K562 (cell line): Measurements from ENCODE around the gene HS3ST2. TPM values are rescaled to one million over a fixed set of nuclear protein-coding genes. Genes with fewer than 3 reads are reported as not detected.

Experiments used
- ATAC-seq: fragments of 200-7000 bp; cut with Tn5 transposase; 3 replicates; pipeline ENCODE4 v1.9.1; 2020; ENCODE audit warnings: moderate library complexity
- BruUV-seq: library from RNA; stranded (reverse); fragments of 400-500 nt; replicated peaks from 2 replicates; lab custom pipeline; 2021; lab: Mats Ljungman, UMichigan
- CTCF ChIA-PET: fragments of 300-600 bp; formaldehyde crosslinking; extraction: SDS; loops from one replicate; lab custom pipeline; 2021; ENCODE audit warnings: low intra/inter-chr PET ratio; lab: Yijun Ruan, JAX
- POLR2A ChIA-PET: fragments of 300-600, 350-650 bp; sonication (Branson Sonifier 250); formaldehyde crosslinking; extraction: SDS; loops from one replicate; lab custom pipeline; 2021; ENCODE audit warnings: antibody characterized with exemption, inconsistent platforms; lab: Yijun Ruan, JAX
- DNase-seq, 4 experiments: peaks; one replicate each; pipeline versions ENCODE4 v3.0.0 to v3.0.0-alpha.2; 2011 to 2018; ENCODE audit warnings: low spot score in 3 of 4, mixed read lengths in 3 of 4; ENCODE audit errors: extremely low read depth in 1 of 4
- FAIRE-seq: peaks from 2 replicates; lab custom pipeline; 2011; peaks lifted over from hg19 to GRCh38; lab: Jason Lieb, UNC
- H2AFZ ChIP-seq: 2 replicates; pipeline ENCODE4 v1.6.0; 2011; ENCODE audit warnings: low read depth, low read length, control low read depth, inconsistent platforms
- H3K27ac ChIP-seq: fragments of 200-600 bp; 3 replicates; pipeline ENCODE4 v1.8.0; 2011; ENCODE audit warnings: low read depth, mild to moderate bottlenecking, control low read depth, inconsistent platforms, low read length, moderate library complexity, mixed read lengths; ENCODE audit errors: extremely low read depth
- H3K27me3 ChIP-seq, 2 experiments: fragments of 300-600 bp in 1 of 2; 2 replicates in 1 of 2; 3 replicates in 1 of 2; pipeline versions ENCODE4 v1.6.0 to v1.8.0; 2011; ENCODE audit warnings: inconsistent platforms in 2 of 2, low read length in 2 of 2, mild to moderate bottlenecking in 1 of 2, mixed read lengths in 1 of 2, moderate library complexity in 1 of 2; ENCODE audit not compliant: control insufficient read depth in 2 of 2, insufficient read depth in 2 of 2
- H3K36me3 ChIP-seq: fragments of 300-600 bp; 3 replicates; pipeline ENCODE4 v1.8.0; 2011; ENCODE audit warnings: mild to moderate bottlenecking, low read length, inconsistent platforms; ENCODE audit not compliant: control insufficient read depth, insufficient read depth
- H3K4me1 ChIP-seq, 2 experiments: fragments of 200-600 bp in 1 of 2; replicated peaks in 1 of 2; 2 replicates in 1 of 2; 3 replicates in 1 of 2; pipeline versions ENCODE4 v1.5.1 to v1.8.0; 2011; ENCODE audit warnings: inconsistent platforms in 2 of 2, low read length in 2 of 2, mild to moderate bottlenecking in 1 of 2, mixed read lengths in 1 of 2, moderate library complexity in 1 of 2; ENCODE audit not compliant: control insufficient read depth in 2 of 2, insufficient read depth in 2 of 2
- H3K4me2 ChIP-seq: 2 replicates; pipeline ENCODE4 v1.6.1; 2011; ENCODE audit warnings: low read length, control low read depth, inconsistent platforms, mixed read lengths; ENCODE audit not compliant: insufficient read depth
- H3K4me3 ChIP-seq: fragments of 200-600 bp; sonication (generic), shearing (Covaris generic); 2 replicates; pipeline ENCODE4 v1.5.1; 2016; ENCODE audit warnings: control low read depth, inconsistent platforms
- H3K79me2 ChIP-seq: fragments of 200-600 bp; 3 replicates; pipeline ENCODE4 v1.8.0; 2011; ENCODE audit warnings: low read length, inconsistent platforms; ENCODE audit not compliant: control insufficient read depth, insufficient read depth
- H3K9ac ChIP-seq, 2 experiments: 2 replicates each; pipeline versions ENCODE4 v1.6.0 to v1.6.1; 2011; ENCODE audit warnings: low read depth in 2 of 2, low read length in 2 of 2, control low read depth in 1 of 2, inconsistent platforms in 1 of 2, mild to moderate bottlenecking in 1 of 2, mixed read lengths in 1 of 2; ENCODE audit not compliant: insufficient read depth in 1 of 2
- H3K9me1 ChIP-seq: one replicate; pipeline ENCODE4 v1.6.0; 2011; ENCODE audit warnings: inconsistent platforms, mild to moderate bottlenecking, low read length, moderate library complexity; ENCODE audit not compliant: control insufficient read depth, insufficient read depth
- H3K9me3 ChIP-seq: replicated peaks from 2 replicates; pipeline ENCODE4 v1.5.1; 2011; ENCODE audit warnings: low read depth, low read length, inconsistent platforms; ENCODE audit not compliant: control insufficient read depth, insufficient read depth
- H4K20me1 ChIP-seq: replicated peaks from 2 replicates; pipeline ENCODE4 v1.6.1; 2011; ENCODE audit warnings: low read length, inconsistent platforms, mixed read lengths; ENCODE audit not compliant: control insufficient read depth, insufficient read depth
- NFATC3 ChIP-seq: fragments of 450-650 bp; IDR thresholded peaks from 2 replicates; pipeline ENCODE4 v1.6.1; 2017; ENCODE audit warnings: mild to moderate bottlenecking
- PCBP2 ChIP-seq: fragments of 200-400 bp; formaldehyde crosslinking; IDR thresholded peaks from 2 replicates; pipeline ENCODE4 v1.6.1; 2018; ENCODE audit warnings: low read length, low read depth, mild to moderate bottlenecking, moderate library complexity; ENCODE audit not compliant: poor library complexity, severe bottlenecking
- YBX1 ChIP-seq: fragments of 450-650 bp; IDR thresholded peaks from 2 replicates; pipeline ENCODE4 v1.7.1; 2016; ENCODE audit warnings: mild to moderate bottlenecking
- WGBS: fragments of 100-300 bp; shearing (Covaris generic); methylation state at CpG from one replicate; pipeline ENCODE4 v1.1.6; 2016; ENCODE audit warnings: low coverage, mixed read lengths; ENCODE audit not compliant: insufficient coverage; ENCODE audit errors: missing lambda C conversion rate; 5-methylcytosine and 5-hydroxymethylcytosine counted together
- in situ Hi-C: fragments of 300-500 bp; cut with MboI; formaldehyde crosslinking; loops from 4 replicates; pipeline ENCODE4 v1.15.0; 2018; ENCODE audit warnings: inconsistent platforms, mixed read lengths
- intact Hi-C: fragments of 100-400 bp; cut with micrococcal nuclease; formaldehyde crosslinking; loops from 2 replicates; pipeline ENCODE4 v1.14.2; 2022
- polyA plus RNA-seq, 8 experiments: library from polyadenylated mRNA; depleted of rRNA in 4 of 8; stranded (reverse) in 5 of 8; unstranded in 3 of 8; fragments of >200 nt; fragmentation: Nextera tagmentation in 2 of 8; fragmentation: Illumina TruSeq in 1 of 8; extraction: Ambion mirVana in 2 of 8; extraction: Trizol in 1 of 8; gene quantifications; 2 replicates each; pipeline versions ENCODE4 v1.2.1 to v1.2.3, GENCODE V29; 2011 to 2014; ENCODE audit warnings: inconsistent platforms in 1 of 8, missing spikeins in 1 of 8
- total RNA-seq, 7 experiments: library from RNA; depleted of rRNA in 6 of 7; stranded (reverse); fragments of >200 nt in 6 of 7; fragmentation: Illumina TruSeq in 2 of 7; extraction: Trizol in 2 of 7; gene quantifications; 2 replicates each; pipeline versions ENCODE4 v1.2.1 to v1.2.3, GENCODE V29; 2011 to 2021; ENCODE audit warnings: low replicate concordance in 1 of 7
- TF ChIP-seq, protein P1 (sequence below): fragments of 450-650 bp; IDR thresholded peaks from 2 replicates; pipeline ENCODE4 v1.6.1; 2018; ENCODE audit warnings: mild to moderate bottlenecking, low read depth; ENCODE audit not compliant: partially characterized antibody

HS3ST2 gene
- total and polyA plus RNA-seq, 9 of the 15 experiments (the other 6 are each of a cell fraction or from before 2014, with no cell fraction given), result not detected

GRCh38 chr16:22786691-22787090, 27.3 kb upstream of the HS3ST2 start:
- in situ Hi-C loops (no loop called here), intact Hi-C loops (no loop called here)
- FAIRE-seq (no peak), DNase-seq (no peak), ATAC-seq (no peak)
- Histone ChIP-seq H4K20me1 (no peaks in the 10 kb centered on the region), H3K4me3 (no peak overlapping the region), H3K4me2 (no peak overlapping the region), H3K79me2 (no peaks in the 10 kb centered on the region), H3K27ac (no peak overlapping the region), H2AFZ (no peak overlapping the region), H3K27me3 (peaks cover 0 to 4% of the 10 kb centered on the region in 2 experiments; a peak in 1 of 5 replicates), H3K36me3 (no peaks in the 10 kb centered on the region), H3K4me1 (peaks cover 0 to 5% of the 10 kb centered on the region in 2 experiments; a peak in 2 of 5 replicates), H3K9me1 (no peaks in the 10 kb centered on the region), H3K9me3 (no peaks in the 10 kb centered on the region), H3K9ac (no peak overlapping the region)
- WGBS, result 0% methylated on average over 4 of the region's 4 CpGs
- ChIA-PET CTCF (no interaction called here), POLR2A (interaction anchor here (1.0 kb wide), 1 partner anchor 11 kb away, joined by 4 read pairs; no protein-coding TSS in a partner anchor)
- no TSS peak for BruUV-seq
- no peak for TF ChIP-seq NFATC3
- TF ChIP-seq YBX1, result no peak
- no peak for TF ChIP-seq PCBP2
- TF ChIP-seq, protein P1, sequence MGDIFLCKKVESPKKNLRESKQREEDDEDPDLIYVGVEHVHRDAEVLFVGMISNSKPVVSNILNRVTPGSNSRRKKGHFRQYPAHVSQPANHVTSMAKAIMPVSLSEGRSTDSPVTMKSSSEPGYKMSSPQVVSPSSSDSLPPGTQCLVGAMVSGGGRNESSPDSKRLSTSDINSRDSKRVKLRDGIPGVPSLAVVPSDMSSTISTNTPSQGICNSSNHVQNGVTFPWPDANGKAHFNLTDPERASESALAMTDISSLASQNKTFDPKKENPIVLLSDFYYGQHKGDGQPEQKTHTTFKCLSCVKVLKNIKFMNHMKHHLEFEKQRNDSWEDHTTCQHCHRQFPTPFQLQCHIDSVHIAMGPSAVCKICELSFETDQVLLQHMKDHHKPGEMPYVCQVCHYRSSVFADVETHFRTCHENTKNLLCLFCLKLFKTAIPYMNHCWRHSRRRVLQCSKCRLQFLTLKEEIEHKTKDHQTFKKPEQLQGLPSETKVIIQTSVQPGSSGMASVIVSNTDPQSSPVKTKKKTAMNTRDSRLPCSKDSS, result no peak
